ENCODE results near the gene RGS6.

GRCh38 chr14:72201645-72202044 is 269.4 kb downstream of the RGS6 start:
- no peak for TF ChIP-seq EZH2 (IDR thresholded peaks at IDR 0.05; ENCODE audit: low read length, missing control alignments)
- no peak for TF ChIP-seq CTCF (conservative IDR thresholded peaks at IDR 0.05 in 1 of 2, IDR thresholded peaks at IDR 0.05 in 1 of 2; ENCODE audit: low read depth in 1 of 2, low read length in 2 of 2)

All from fibroblast of lung (primary cell).